Cardiac atrium fibroblast (primary cell): ENCODE data around the gene SLC7A10. TPM values are rescaled to one million over a fixed set of nuclear protein-coding genes. Genes with fewer than 3 reads are reported as not detected.

Experiments
- total RNA-seq: library from RNA; depleted of rRNA; stranded (reverse); fragments of >200 nt; gene quantifications from 2 replicates; pipeline ENCODE4 v1.2.3, GENCODE V29; 2015

Gene SLC7A10
- 0.81 TPM in 1 of 2 replicates, not detected in the other for total RNA-seq

GRCh38 chr19:33225458-33225926 lies at the start of gene SLC7A10:
Gene SLC7A10 (minus strand): TSS chr19:33225850. CDS start chr19:33225703, 147 bp downstream.

DNA sequence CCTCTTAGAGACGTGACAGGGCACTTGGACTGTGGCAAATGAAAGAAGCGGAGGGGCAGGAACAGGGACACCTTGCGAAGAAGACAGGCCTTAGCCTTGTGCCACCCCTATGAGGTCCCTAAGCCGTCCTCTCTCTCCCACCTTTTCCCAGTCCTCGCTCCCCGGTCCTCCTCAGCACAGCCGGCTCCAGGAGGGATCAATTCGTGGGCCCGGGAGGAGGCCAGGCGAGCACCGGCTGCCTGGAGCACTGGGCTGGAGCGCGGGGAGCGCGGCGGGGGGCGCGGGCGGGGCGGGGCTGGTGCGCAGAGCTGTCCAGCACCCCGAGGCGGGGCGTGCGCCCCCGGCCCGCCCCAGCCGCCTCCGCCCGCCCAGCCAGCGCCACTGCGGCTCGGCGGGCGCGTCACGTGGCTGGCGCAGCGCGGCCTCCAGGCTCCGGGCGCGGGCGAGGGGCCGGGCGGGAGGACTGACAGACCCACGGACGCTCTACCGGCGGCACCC lies 31.7 kb downstream of the SLC7A10 start, which contains the start of gene LRP3:
Gene LRP3 (plus strand): TSS at position 466 of the 498 bp plus-strand sequence. CDS start 456 bp downstream, outside the sequence.

Other genes starting within 250 kb of the SLC7A10 start
- 9.7 and 11.2 TPM in 2 replicates for gene RHPN2, start 161.0 kb downstream of the SLC7A10 start, total RNA-seq
- 2.3 and 3.6 TPM in 2 replicates for gene GPATCH1, start 144.7 kb downstream of the SLC7A10 start, total RNA-seq
- not detected in 2 replicates for gene WDR88, start 93.7 kb downstream of the SLC7A10 start, total RNA-seq
- gene LRP3, start 31.5 kb downstream of the SLC7A10 start, total RNA-seq = 26.0 and 31.9 TPM in 2 replicates
- gene CEBPA, start 76.7 kb upstream of the SLC7A10 start, total RNA-seq = 4.3 and 5.7 TPM in 2 replicates
- 20.9 and 24.8 TPM in 2 replicates for gene CEBPG, start 147.9 kb upstream of the SLC7A10 start, total RNA-seq